ENCODE measurements around the gene FGD5. TPM values are rescaled to one million over a fixed set of nuclear protein-coding genes. Genes with fewer than 3 reads are reported as not detected.

Gene FGD5, protein sequence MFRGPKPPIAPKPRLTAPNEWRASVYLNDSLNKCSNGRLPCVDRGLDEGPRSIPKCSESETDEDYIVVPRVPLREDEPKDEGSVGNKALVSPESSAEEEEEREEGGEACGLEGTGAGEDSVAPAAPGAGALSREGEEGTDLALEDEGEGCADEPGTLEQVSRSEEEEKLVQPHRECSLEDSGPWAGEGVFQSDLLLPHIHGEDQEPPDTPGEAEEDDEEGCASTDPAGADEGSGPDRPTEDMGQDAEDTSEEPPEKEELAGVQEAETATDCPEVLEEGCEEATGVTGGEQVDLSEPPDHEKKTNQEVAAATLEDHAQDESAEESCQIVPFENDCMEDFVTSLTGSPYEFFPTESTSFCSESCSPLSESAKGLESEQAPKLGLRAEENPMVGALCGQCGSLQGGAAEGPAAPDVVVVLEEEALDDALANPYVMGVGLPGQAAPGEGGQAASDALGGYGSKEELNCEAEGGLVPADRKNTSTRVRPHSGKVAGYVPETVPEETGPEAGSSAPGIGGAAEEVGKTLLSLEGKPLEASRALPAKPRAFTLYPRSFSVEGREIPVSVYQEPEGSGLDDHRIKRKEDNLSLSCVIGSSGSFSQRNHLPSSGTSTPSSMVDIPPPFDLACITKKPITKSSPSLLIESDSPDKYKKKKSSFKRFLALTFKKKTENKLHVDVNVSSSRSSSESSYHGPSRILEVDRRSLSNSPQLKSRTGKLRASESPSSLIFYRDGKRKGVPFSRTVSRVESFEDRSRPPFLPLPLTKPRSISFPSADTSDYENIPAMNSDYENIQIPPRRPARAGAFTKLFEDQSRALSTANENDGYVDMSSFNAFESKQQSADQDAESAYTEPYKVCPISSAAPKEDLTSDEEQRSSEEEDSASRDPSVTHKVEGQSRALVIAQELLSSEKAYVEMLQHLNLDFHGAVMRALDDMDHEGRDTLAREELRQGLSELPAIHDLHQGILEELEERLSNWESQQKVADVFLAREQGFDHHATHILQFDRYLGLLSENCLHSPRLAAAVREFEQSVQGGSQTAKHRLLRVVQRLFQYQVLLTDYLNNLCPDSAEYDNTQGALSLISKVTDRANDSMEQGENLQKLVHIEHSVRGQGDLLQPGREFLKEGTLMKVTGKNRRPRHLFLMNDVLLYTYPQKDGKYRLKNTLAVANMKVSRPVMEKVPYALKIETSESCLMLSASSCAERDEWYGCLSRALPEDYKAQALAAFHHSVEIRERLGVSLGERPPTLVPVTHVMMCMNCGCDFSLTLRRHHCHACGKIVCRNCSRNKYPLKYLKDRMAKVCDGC (N-terminal part only)
- polyA plus RNA-seq (ENCODE audit: insufficient read length in 3 of 3) = 10 to 100 TPM; 22.7 to 27.0 (median 23.6) TPM

DNA sequence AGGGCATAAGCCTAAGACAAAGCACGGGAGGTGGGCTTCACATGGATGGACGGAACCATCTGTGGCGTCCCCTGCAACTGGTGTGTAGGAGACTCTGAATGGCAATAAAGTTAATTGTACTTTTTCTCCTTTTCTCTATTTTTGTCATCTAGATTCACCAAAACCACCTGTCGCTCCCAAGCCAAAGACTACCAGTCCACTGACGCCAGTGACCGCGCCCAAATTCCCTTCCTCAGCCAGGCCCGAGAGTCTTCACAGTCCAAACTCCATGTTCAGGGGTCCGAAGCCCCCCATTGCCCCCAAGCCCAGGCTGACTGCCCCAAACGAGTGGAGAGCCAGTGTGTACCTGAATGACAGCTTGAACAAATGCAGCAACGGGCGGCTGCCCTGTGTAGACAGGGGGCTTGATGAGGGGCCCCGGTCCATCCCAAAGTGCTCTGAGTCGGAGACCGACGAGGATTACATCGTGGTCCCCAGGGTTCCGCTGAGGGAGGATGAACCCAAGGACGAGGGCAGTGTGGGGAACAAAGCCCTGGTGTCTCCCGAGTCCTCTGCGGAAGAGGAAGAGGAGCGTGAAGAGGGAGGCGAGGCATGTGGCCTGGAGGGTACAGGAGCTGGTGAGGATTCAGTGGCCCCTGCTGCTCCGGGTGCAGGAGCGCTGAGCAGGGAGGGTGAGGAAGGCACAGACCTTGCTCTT is at the start of gene FGD5:
FGD5 (plus strand) TSS at position 159 of the 697 bp plus-strand sequence; CDS start at position 269, 110 bp downstream.
- no peak for DNase-seq (ENCODE audit: low read depth in 3 of 3, low spot score in 2 of 3)

DNA sequence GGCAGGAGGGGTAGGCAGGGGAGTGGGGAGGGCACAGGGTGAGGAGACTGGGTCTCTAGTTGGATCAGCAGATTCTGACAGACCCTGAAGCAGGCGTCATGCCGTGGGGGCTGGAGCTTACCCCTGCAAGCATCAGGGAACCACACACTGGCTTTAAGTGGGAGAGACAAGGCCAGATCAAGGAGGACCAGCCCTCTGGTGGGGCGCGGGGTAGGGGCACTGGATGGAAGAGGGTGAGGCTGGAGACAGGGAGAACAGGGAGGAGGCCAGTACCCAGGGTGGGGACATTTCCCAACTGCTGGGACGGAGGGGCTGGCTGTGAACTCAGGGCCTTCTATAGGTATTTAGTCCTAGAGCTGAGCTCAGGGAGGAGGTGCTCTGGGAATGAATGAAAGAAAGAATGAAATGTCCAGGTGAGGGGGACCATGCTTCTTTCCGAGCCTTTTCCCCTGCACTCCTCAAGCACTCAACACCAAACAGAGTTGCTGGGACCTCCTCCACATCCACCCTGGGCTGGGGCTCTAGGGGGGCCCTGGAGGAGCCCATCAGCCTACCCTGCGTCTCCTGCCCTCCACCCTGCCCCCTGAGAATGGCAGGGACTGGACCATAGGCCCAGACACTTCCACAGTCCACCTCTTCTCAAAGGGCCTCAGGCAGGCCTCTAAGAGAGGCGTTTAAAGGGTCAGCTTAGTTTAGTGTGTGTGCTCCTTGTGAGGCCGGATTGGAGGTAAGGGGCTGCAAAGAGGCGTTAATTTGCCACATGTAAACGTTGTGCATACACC is 49.0 kb upstream of the FGD5 start:
- DNase-seq (ENCODE audit: low read depth in 3 of 3, low spot score in 2 of 3) = no peak

DNA sequence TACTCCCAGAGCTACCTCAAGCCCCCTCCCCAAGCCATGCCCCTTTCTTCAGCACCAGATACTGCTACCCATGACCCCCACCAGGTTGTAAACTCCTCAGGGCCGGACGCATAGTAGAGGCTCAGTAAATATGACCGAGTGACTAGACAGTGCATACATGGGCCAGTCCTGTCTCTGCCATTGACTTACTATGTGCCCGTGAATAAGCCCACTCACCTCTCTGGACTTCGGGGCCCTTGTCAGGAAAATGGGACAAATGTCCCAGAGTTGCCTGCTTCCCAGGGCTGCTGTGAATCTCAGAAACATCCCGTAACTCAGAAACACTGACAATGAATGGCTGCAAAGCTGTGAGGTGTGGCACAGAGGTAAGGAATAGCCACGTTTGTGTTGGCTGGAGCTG is 48.2 kb upstream of the FGD5 start:
- no peak for DNase-seq (ENCODE audit: low read depth in 3 of 3, low spot score in 2 of 3)

DNA sequence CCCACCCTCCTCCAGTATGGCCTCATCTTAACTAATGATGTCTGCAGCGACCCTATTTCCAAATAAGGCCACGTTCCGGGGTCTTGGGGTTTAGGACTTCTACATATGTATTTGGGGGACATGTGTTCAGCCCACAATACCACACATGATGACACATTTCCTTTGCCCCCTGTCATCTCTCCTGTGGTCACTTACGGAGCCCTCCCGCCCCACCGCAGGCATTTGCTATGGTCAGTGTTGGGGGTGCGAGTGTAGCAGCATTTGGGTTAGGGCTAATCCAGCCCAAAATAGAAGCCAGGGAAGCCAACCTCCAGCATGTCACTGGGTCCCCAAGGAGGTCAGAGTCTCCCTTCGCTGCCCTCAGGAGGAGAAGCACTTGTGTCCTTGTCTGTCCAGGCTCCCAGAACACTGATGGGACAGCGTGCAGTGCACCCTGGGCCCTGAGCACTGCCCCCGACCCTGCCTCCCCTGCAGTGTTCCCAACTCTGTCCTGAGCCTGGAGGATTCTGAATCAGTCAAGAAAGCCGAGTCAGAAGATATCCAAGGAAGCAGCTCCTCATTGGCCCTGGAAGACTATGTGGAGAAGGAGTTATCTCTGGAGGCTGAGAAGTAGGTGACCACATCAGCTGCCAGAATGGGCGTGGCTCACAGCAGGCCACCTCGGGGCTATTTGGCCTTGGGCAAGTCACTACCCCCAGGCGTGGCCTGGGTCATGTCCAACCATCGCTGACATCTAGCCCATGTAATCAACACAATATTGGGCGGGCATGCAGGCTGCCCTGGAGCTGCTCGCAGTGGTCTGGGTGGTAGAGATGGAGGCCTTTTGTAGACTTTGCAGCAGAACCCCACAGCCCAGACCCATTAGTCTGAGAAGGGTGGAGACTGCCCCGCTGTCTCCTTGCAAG is 46.9 kb upstream of the FGD5 start:
- DNase-seq (ENCODE audit: low read depth in 3 of 3, low spot score in 2 of 3) = no peak

DNA sequence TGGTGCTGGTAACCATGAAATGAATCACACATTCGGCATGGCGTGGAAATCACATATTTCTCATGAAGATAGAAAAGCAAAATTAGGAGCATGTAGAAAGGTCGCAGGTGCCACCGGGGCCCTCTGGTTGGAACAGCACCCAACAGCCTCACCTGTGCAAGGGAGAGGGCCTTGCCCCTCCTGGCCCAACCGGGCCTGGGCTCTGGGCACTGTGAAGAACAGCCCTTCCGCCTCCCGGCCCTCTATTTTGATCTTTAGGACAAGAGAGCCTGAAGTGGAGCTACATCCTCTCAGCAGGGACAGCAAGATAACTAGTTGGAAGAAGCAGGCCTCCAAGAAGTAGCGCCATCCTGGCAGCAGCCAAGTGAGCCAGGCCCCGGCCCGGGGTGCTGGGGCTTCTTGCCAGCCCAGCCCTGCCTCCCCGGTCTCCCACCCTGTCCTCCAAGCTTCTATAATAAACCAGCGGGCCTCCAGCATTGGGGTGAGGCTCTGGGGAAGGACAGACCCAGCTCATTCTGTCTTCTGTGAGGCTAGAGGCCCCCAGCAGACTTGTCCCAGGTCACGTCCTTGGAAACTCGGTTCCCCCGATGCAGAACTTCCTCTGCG is 46.1 kb upstream of the FGD5 start:
- DNase-seq (ENCODE audit: low read depth in 3 of 3, low spot score in 2 of 3) = no peak

DNA sequence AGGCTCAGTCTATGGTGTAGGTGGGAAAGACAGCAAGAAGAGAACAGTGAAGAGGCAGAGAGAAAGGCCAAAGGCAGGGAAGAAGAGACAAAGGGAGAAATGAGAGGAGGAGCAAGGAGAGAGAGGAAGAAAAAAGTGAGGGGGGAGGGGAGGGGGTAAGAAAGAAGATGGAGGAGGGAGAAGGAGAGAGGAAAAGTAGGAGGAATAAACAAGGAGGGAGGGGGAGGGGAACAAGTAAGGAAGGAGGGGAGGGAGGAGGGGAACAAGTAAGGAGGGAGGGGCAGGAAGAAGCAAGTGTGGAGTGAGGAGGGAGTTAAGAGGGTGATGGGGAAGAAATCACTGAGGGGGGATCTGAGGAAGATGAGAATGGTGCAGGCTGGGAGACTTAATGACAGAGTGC is 45.5 kb upstream of the FGD5 start:
- no peak for DNase-seq (ENCODE audit: low read depth in 3 of 3, low spot score in 2 of 3)

DNA sequence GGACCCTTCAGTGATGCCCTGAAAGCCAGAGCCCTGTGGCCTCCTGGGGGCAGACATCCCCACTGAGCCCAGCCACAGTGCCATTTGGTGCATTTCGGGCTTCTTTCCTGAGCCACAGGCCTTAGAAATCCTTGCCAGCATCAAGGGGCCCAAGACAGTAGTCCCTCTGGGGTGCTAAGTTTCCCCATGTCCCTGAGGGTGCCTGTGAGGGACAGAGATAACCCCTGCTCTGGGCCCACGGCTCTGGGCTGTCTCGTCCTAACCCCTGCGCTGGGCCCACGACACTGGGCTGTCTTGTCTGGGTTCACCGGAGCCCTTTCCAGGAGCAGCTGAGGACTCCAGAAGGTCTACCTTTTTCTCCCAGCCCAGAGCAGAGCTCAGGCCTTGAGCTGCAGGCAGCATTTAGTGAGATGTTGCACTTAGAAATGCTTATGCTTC is 45.1 kb upstream of the FGD5 start:
- DNase-seq (ENCODE audit: low read depth in 3 of 3, low spot score in 2 of 3) = no peak

DNA sequence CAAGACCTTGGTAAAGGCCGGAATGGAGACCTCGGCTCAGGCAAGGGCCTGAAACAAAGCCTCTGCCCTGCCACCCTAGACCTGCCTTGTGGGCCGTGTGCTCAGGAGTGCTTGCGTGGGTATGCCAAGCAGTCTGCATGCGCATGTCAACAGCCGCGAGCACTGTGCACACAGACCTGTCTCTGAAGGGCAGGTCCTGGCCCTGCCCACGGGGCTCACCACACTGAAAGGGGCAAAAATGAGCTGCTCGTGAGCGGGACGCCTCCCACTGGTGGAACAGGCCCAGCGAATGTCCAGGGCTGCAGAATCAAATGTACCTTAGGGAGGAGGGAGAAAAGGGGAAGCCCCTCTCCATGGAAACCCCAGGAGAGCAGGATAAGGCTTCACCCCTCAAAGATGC is 44.3 kb upstream of the FGD5 start:
- DNase-seq (ENCODE audit: low read depth in 3 of 3, low spot score in 2 of 3) = no peak

DNA sequence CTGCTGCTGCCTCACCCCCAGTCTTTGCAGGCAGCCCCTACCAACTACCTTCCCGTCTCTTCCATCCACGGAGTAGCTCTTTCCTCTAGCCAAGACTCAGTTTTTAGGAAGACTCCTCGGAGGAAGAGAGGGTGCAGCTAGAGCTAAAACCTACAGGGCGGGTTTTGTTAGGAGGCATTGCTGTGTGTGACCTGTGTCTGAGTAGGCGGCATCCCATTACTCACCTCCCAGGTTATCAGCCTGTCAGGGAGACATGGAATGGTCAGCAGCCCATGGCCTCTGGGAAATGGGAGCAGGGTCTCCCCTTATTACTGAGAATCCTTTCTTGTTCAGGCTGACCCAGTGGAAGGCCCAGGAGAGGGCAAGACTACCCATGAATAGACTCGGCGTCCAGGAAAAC is 43.8 kb upstream of the FGD5 start:
- no peak for DNase-seq (ENCODE audit: low read depth in 3 of 3, low spot score in 2 of 3)

DNA sequence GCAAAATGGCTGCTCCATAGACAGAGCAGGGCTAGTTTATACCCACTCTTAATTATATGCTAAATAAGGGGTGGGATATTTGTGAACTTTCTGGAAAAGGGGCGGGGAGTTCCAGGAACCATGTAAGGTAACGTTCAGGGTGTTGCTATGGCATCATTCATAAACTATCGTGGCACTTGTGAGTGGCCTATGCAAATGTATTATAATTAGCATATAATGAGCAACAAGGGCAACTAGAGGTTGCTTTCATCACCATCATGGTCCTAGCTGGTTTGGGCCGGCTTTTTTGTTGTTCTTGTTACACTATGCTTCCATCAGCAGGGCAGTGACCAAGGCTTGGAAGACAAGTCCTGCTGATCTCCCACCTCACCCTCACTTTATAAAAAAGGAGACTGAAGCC is 43.2 kb upstream of the FGD5 start:
- DNase-seq (ENCODE audit: low read depth in 3 of 3, low spot score in 2 of 3) = no peak

DNA sequence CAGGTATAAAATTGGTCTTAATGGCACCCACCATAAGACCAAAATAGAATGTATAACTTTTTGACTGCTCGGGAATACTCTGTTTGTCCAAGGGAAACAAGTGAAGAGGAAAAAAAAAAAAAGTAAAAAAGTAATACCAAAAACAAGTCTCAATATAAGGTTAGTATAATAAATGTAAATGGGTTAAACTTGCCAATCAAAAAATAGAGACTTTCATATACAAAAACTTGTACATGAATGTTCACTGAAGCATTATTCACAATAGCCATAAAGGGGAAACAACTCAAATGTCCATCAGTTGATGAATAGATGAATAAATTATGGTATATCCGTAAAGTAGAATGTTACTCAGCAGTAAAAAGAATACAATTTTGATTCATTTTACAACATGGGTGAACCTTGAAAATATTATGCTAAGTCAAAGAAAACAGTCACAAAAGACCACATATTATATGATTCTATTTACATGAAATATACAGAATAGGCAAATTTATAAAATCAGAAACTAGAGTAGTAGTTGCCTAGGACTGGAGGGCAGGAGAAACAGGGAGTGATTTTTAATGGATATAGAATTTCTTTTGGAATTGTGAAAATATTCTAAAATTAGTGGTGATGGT is 39.6 kb upstream of the FGD5 start:
- DNase-seq (ENCODE audit: low read depth in 3 of 3, low spot score in 2 of 3) = no peak

DNA sequence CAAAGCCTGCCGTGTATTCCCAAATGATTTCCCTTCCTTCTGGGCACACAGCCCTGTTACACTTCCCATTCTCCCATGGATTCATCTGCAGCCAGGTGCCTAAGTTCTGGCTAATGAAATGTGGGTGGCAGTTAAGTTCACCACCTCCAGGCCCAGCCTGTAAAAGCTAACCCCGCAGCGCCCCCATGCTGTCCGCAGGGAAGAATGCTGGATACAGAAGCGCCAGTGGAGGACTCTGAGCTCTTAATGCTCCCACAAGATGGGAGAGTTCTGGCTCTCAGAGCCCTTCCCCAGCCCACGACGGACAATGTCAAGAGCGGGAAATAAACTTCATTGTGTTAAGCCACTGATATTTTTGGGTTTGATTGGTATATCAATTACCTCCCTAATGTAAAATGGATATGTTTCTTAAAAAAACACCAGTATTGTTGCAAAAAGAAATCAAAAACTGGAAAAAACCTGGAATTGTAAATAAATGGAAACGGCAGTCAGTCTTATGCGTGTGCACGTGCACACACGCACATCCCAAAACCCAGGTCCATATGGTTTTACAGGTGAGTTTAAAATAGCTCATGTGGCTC is 37.7 kb upstream of the FGD5 start:
- DNase-seq (ENCODE audit: low read depth in 3 of 3, low spot score in 2 of 3) = no peak

DNA sequence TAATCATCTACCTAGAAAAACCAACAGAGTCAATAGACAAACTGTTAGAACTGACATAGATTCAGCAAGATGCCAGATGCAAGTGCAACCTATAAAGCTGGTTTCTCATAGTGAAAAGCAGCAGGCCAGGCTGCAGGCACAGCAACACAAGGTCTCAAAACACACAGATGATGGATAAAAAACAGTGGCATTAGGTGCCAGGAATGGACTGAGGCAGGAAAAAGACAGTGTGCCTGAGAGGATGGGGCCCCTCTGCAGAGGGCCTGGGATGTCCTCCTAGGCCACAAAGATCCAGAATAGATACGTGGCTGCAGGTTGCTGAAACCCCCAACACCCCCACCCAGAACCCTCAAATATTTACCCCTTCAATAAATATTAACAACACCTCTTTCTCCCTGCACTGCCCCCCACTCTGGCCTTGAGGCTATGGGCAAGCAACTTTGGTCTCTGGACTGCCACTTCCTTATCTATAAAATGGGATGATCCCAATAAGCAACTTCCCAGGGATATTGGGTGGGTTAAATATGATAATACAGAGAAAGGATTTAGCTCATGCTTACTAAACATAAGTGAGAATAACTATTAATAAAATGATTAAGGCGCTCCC is 35.2 kb upstream of the FGD5 start:
- no peak for DNase-seq (ENCODE audit: low read depth in 3 of 3, low spot score in 2 of 3)

DNA sequence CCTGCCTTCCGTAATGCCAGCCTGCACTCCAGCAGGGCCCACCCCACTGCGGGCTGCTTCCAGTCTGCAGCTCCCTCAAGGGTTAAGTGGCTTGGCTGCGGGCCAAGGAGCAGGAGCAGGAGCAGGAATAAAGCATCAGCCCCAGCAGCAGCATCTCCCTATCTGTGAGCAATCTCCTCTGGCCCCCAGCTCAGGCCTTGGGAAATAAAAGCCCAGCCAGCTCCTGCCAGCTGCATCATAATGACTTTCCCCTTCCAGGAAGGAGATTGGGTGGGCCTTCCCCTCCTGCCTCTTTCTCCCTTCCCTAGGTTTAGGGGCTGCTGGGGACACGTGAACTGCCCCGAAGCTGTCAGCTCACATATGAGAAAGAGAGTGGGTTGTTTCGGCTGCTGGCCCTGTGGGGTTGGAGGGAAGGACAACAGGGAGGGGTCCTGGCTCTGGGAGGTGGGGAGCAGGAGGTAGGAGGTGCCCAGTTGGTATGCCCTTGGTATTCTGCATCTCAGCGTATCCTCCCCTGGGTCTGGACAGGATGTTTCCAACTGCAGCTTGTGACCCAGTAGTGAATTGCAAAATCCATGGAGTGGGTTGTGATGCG is 34.6 kb upstream of the FGD5 start:
- no peak for DNase-seq (ENCODE audit: low read depth in 3 of 3, low spot score in 2 of 3)

DNA sequence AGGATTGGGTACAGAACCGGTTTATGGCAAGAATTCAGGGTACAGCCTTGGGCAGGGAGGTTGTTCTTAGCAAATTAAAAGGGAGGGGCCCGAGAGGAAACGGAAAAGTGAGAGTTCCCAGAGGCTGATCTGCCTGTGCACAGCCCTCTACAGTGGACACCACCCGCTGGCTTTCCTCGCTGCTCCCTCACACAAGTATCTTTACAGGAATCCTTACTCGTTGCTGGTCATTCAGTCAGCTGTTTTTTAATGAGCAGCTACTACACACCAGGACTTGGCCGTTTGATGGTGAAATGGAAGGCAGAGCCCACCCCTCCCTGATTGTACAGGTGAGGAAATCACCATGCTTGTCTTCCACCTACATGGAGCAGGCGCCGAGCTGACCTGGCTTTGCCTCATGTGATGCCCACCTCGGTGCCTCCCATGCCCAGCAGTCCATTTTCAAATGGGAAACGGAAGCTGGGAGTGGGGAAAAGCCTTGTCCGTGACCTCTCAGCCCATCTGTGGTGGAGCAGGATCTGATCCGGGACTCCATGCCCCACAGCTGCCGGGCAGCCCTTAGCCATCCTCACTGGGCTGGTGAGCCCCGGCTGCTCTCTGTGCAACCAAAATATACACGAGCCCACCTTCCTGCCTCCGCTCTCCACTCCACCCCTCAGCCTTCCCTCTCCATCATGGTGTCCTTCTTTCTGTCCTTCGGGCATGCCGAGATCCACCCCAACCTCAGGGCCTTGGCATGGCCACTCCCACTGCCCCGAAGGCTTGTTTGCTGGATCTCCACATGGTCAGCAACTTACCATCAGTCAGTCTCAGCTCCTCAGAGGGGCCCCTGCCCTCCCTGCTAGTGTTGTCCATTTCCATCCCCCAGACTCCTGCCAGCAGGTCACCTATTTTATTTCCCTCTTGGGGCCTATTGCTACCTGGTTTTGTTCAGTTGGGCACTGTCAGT is 33.3 kb upstream of the FGD5 start:
- no peak for DNase-seq (ENCODE audit: low read depth in 3 of 3, low spot score in 2 of 3)

Measured in right renal cortex interstitium (tissue), 3 donors.